GM21576 (cell line): ENCODE data around the gene PRKCD.

Source experiments
- ATAC-seq: cut with Tn5 transposase; IDR thresholded peaks from one replicate; pipeline ENCODE4 v1.9.1; 2021; ENCODE audit warnings: mild to moderate bottlenecking, moderate library complexity; ENCODE audit not compliant: unreplicated experiment

Gene PRKCD

DNA sequence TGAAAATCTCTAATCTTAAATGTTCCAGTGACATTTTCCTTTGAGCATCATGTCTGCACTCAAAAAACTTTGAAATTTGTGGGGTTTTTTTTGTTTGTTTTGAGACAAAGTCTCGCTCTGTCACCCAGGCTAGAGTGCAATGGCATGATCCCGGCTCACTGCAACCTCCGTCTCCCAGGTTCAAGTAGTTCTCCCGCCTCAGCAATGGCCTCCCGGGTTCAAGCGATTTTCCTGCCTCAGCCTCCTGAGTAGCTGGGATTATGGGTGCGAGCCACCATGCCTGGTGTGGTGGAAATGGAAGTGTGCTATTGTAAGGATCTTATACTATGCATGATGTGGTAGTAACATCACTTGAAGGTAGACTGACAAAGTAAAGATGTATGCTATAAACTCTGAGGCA, 52.3 kb downstream of the PRKCD start:
- no peak for ATAC-seq

DNA sequence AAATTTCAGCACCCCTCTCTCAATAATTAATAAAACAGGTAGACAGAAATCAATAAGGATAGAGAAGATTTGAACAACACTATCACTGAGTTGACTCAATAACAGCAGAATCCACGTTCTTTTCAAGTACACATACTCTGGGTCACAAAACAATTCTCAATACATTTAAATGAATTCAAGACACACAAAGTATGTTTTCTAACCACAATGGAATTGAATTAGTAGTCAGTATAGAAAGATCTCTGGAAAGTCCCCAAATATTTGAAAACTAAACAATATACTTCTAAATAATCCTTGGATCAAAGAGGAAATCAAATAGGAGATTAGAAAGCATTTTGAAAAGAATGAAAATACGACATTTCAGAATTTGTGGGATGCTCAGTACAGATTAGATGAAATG, 54.8 kb downstream of the PRKCD start:
- no peak for ATAC-seq

DNA sequence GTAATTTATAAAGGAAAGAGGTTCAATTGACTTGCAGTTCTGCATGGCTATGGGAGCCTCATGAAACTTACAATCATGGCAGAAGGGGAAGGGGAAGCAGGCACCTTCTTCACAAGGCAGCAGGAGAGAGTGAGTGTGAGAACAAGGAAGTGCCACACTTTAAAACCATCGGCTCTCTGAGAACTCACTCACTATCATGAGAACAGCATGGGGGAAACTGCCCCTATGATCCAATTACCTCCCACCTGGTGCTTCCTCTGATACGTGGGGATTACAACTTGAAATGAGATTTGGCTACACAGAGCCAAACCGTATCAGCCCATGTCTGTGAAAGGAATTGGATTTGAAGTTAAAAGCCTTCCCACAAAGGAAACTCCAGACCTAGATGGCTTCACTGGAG, 55.7 kb downstream of the PRKCD start:
- ATAC-seq = no peak

DNA sequence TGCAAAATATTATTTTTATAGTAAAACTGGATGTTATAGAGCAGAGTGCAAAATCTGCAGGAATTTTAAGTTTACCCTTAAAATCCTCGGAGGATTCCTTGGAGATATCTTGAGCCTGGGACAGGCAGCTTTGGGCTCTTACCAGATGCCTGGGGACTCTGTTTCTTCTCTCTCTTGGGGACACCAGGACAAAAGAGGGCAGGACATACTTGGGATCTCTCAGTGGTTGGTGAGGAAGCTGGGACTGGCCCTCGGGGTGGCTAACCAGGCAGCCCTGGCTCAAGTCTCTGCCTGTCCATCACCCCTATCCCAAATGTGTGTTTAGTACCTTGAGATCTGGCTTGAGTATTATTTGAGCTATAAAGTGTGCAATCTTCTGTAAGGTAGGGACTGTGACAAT, 56.2 kb downstream of the PRKCD start:
- ATAC-seq = no peak

DNA sequence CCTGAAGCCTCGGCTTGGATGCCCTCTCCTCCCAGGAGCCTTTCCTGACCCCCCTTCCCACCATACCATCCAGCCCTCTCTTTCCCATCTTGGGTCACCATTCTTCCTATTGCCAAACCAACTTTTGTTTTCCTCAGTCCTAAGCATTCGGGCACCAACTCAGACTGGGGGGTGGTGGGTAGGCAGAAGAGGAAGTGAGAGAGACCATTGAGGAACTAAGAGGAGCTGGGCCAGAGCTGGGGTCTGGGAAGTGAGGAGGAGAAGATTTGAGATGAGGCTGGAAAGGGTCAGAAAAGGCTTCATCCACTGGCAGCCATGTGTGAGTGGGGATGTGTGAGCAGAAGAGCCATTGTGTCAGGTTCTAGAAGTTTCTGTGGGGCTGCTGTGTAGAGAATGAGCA, 57.1 kb downstream of the PRKCD start:
- no peak for ATAC-seq

DNA sequence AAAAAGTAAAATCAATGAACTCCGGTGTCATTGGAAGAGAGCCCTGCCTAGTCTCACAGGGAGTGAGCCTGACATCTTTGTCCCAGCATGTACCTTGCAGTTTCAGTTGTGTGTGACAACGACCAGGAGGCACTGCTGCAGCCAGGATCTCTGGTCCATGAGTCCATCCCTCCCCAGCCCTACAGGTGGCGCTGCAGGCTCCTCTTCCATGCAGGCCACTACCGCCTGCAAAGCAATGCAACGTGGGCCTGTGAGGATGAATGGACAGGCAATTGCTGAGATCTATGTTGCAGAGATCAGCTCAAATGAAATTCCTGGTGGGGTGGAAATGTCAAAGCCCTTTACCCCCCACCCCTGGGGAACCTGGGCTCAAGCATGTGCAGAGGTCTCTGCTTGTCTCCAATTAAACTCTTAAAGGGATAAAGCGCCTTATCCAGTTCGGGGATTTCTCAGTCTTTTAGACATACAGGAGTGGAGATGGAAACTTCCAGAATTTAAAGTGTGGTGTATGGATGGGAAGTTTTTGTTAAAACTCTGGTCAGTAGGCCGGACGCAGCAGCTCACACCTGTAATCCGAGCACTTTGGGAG, 59.0 kb downstream of the PRKCD start:
- ATAC-seq = peak; percentile 51

DNA sequence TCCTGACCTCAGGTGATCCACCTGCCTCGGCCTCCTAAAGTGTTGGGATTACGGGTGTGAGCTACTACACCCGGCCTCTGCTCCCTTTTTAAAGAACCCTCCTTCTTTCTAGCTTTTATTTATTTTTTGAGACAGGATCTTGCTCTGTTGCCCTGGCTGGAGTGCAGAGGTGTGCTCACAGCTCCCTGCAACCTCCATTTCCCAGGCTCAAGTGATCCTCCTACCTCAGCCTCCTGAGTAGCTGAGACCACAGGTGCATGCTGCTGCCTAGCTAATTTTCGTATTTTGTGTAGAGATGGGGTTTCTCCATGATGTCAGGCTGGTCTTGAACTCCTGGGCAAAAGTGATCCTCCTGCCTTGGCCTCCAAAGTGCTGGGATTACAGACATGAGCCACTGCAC, 60.3 kb downstream of the PRKCD start:
- no peak for ATAC-seq

DNA sequence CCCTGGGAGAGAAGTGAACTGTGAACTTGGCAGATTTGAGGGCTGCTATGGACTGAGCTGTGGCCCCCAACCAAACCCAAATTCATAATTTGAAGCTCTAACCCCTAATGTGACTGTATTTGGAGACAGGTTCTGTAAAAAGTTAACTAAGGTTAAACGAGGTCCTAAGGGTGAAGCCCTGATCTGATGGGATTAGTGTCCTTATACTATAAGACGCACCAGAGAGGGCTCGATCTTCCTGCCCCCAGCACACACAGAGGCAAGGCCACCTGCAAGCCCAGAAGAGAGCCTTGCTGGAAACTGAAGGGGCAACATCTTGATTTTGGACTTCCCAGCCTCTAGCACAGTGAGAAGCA, 60.8 kb downstream of the PRKCD start:
- ATAC-seq = no peak

DNA sequence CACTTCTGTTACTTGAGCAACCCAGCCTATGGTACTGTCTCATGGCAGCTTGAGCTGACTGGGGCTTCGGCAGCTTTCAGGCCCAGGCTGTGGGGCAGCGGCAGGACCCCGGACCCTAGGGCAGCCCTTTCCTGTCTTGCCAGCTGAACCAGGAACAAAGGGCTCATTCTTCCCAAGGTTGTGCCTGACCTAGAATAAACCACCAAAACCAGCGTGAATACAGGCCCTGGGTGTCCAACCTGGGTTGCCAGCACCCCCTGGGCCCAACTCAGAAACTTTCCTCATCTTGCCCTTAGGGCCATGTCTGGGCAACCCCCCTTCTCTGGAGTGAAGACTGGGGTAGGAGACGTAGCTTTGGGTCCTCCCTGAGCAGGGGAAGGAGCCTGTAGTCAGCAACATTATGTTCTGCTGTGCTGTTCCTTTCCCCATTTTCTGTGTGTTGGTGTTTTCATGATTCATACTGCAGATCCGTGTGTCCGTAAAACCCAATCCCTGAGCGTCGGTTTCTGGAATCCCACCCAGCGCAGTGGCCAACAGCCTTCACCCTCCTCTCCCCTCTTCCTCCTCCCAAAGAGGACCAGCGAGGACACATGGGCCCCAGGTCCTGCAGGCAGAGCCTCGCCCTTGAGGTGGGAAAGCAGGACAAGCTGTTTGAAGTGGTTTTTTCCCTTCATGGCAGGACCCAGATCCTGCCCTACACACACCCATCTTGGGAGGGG, 61.3 kb downstream of the PRKCD start:
- ATAC-seq = no peak

DNA sequence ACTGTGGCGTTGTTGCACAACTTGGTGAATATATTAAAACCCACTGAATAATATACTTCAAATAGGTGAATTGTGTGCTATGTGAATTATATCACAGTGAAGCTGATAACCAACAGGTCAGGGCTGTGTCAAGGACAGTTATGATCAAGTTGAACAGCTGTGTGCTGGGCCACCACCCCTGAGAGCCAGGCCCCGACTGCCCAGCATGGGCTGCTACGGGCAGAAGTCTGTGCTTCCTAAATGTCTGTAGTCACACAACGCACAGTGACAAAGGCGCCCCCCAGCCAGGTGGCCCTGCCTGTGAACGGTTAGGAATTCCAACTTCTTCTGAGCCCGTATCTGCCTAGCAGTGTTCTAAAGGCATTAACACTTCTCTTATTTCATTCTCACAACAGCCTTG, 62.0 kb downstream of the PRKCD start:
- no peak for ATAC-seq

DNA sequence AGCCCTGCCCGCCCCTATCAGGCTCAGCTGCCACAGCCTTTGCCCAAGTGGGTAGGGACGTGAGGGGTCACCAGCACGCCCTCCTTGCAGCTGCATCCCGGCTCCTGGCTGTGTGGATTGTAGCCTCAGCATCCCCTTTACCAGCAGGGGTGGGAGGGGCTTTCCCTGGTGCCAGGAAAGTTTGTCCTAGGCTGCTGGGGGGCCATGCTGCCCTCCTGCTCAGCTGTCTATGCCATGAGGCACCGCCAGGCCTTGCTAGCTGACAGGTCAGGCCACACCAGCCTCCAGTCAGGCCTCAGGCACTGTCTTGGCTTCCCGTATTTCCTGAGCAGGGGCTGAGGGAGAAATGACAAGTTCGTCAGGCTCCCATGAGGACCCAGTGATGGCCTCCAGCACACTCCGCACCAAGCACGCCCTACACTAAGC, 62.5 kb downstream of the PRKCD start:
- no peak for ATAC-seq

DNA sequence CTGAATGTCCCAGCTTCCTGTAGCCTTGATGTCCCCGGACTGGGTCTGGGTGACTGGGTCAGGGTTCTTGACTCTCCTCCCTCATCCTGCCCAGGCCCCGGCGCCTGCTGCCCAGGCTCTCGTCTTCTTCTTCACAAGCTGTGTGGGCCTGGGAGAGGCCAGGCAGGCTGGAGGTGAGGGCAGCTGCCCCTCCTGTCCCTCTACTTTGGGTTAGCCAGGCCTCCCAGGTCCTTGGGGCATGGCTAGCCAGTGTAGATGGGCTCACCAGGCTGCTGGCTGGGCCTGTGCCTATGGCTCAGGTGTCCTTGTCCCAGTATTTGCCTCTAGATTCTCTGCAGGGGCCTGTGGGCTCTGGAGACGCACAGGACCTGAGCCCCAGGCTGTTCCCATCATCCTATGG, 63.0 kb downstream of the PRKCD start:
- ATAC-seq = no peak

DNA sequence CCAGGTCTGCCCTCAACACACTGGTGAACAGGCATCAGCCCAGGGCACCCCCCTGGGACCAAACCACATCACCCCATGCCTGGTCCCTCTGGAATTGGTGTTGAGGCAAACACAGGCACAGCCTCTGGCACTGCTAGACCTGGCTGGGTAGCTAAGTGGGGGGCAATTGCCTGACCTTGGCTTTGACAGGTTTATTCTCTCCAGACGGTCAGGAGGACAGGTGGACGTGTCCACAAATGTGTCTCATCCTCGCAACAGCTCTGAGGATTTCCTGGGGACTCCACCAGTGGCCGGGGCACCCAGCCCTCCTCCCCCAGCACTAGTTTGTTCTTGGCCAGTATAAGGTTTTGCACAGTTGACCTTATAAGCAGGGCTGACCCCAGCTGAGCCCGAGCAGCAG, 63.5 kb downstream of the PRKCD start:
- no peak for ATAC-seq

DNA sequence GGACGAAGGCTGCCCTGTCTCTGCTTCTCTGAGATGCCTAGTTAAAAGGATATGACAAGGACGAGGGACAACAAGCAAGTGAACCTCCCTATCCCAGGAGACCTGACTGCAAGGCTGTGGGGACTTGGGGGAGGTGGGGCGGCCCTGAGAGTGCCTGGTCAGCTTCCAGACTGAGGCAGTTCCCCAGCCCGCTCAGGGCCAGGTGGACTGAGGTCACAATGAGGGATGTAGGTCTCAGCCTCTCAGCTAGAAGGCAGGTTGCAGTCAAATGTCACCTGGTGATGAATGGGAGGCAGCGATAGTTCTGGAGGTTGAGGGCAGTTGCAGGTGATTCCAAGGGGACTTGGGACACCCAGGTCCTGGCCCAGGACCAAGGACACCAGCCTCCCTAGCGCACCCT, 64.2 kb downstream of the PRKCD start:
- no peak for ATAC-seq

DNA sequence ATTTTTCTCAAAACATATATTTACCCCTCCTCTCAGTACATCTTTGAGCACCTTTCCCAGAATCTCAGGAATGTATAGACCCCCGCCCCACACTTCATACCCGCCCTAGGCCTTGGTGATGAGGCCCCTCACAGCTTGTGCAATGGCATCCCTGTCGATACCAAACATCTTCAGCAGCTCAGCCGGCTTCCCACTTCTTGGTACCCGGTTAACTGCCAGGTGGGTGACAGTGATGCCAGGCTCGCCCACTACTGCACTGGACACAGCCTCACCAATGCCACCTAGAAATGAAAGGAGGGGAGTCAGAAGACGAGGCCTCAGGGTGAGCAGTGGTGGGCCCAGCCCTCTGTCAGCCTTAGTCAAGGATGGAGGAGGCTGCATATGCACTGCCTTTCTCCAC, 64.6 kb downstream of the PRKCD start:
- ATAC-seq = no peak

DNA sequence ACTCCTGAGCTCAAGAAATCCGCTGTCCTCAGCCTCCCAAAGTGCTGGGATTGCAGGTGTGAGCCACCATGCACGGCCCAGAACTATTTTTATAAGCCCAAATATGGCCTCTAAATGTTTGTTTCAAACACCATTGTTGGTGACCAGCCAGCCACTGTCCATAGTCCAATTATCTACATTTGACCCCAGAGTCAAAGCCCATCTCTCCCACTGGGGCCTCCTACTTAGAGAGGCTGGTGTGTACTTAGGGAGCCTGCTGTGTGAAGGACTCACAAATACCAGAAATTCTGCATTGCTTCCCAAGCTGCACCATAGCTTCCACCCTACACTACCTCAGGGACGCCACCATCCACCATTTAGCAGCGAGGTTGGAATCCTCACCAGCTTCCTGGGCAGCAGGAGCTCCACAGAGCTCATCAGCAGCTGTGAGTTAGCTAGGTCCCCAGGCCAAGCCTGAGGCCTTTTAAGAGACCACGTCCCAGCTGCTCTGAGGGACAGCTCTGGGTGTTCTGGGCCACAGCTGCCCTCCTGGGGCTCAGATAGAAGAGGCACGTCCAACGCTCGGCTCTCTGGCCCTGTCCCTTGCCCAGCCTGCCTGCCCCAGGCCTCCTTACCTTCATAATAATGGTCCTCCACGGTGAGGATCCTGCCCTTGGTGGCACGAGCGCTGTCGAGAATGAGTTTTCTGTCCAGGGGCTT, 65.3 kb downstream of the PRKCD start:
- ATAC-seq = no peak

DNA sequence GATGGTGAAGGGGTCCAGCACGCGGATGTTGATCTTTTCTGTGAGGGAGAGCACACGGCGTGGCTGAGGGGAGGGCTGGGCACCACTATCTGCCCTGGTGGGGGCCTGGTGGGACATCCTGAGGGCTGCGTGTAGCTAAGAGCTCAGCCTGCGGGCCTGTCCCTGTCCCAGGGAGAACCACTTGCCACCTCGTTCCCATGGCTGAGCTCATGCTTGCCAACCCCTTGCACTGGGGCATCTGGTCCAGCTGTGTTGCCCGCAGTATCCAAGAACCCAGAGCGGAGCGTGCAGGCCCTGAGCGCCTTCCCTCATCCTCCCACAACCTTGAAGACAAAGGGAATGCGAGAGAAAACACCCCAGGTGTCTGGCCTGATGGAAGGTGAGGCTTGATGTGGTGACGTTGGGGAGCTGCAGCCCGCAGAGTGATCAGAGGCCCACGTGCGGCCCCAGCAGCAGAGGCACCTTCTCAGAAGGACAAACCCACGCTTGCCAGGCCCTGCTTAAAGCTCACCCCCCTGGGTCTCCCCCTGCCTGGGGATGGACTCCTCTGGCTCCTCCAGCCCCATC, 65.9 kb downstream of the PRKCD start:
- no peak for ATAC-seq

DNA sequence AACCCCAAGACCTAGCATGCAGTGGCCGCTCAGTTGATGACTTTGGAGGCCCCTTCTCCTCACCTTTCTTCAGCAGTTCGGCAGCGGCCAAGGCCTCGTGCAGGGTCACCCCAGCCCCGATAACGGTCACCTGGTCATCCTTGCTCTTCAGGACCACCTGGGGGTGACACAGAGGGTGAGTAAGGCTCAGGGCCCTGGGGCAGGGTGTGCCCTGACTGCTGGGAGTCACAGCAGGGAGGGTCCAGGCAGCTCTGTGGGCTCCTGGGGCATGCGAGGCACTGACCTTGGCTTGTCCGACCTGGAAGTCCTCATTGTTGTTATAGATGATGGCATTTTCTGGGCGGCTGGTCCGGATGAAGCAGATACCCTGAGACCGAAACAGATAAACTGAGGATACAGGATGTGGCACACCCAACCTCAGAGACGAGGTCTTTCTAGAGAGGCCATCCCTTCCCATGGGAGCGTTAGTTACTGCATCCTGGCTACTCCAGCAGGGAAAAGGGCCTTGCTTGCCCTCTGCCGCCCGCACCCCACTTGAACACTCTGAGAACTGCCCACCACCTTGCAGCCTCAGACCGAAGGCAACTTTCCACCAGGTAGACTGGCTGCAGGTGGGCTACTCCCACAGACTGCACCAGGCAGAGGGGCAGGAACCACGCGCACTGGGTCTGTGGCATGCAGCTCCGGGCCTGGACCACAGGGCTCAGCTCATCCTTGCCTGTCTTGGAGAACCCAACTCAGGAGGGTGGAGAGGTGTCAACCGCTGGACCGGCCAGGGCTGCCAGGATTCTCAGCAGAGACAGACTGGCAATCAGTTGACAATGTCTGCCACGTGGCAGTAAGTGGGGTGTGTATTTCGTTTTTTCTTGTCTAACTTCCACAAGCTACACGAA, 67.2 kb downstream of the PRKCD start:
- ATAC-seq = no peak

DNA sequence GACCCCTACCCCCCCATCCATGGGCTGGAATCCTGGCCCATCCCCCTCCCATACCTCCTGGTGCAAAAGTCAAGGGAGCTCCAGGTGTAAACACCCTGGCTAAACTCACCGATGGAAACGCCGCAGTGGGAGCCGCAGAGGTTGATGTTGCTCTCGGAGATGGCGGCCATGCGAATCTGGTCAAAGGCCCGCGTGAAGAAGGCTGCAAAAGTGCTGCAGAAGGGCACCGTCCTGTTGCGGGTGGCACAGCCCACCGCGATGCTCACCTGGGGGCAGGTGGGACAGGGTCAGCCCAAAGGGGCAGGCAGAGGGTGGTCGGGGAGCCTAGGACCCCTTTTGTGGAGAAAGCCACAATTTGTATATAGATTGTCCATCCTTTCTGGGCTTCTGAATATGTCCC, 68.2 kb downstream of the PRKCD start:
- no peak for ATAC-seq

DNA sequence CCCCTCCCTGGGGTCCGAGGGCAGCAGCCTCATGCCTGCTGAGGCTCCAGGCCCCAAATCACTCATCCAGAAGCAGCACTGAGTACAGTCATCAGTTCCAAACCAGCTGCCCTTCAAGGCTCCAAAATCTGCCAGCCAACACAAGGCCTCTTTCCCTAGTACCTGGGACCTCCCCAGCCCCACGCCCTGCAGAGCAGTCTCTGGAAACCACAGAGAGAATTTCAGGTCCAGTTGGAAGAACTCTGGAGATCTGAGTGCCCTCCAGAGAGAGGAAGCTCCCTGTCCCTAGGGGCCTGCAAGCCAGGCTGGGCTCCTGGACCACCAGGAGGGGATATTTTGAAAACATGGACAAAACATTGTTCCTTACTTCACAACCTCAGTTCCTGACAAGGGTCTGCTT, 68.6 kb downstream of the PRKCD start:
- no peak for ATAC-seq

DNA sequence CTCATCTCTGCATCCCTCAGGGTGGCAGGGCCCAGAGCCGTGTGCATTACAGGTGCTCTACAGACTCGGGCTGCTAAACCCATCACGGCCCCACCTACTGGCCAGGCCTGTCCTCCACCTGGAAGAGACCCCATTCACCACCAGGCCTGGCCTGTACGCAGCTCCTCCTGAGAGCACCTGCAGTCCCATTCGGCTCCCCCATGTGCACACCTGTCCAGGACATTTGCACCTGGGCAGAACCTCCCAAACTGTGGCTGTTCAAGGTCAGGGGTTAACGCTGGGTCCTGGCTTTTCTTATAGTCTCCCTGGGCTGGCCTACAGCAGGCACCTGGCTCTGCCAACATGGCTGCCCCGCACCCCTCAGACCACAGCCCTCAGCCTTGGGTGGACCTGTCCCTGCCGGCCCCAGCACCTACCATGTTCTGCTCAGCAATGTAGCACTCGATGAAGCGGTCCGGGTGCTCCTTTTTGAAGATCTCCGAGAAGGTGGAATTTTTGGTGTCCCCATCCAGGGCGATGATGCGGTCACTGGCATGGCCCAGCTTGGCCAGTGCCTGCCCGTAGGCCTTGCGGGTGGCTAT, 69.1 kb downstream of the PRKCD start:
- ATAC-seq = no peak
